ENCODE results near the gene MGMT. TPM values are rescaled to one million over a fixed set of nuclear protein-coding genes. Genes with fewer than 3 reads are reported as not detected.

MGMT gene
- total and polyA plus RNA-seq, 4 donors, result 28.2 to 79.1 (median 46.0) TPM

GRCh38 chr10:129643266-129643665, 176.2 kb downstream of the MGMT start:
- no peak overlapping the region for H3K27ac ChIP-seq (ENCODE audit: low read depth in 1 of 2, low read length in 2 of 2)
- no peaks in the 10 kb centered on the region for H3K9me3 ChIP-seq (ENCODE audit: control insufficient read depth in 4 of 4, low read length in 3 of 4)
- TF ChIP-seq GABPA (IDR thresholded peaks at IDR 0.05 in 1 of 2, conservative IDR thresholded peaks at IDR 0.05 in 1 of 2) (no peak), CTCF (IDR thresholded peaks at IDR 0.05; ENCODE audit: low read depth, low read length, missing input control) (no peak), MAX (IDR thresholded peaks at IDR 0.05) (no peak), HNF4G (IDR thresholded peaks at IDR 0.05) (no peak), RXRA (IDR thresholded peaks at IDR 0.05) (no peak), ATF3 (IDR thresholded peaks at IDR 0.05) (no peak), HNF4A (conservative IDR thresholded peaks at IDR 0.05) (no peak)
- WGBS, result 96% methylated on average over 8 of the region's 8 CpGs
- H3K27me3 ChIP-seq (ENCODE audit: control insufficient read depth in 4 of 4, insufficient read depth in 4 of 4, low read length in 3 of 4), result no peaks in the 10 kb centered on the region
- no peak overlapping the region for H3K9ac ChIP-seq (ENCODE audit: low read depth in 1 of 2, low read length in 2 of 2)
- DNase-seq (ENCODE audit: low spot score), result no peak
- peaks cover 0 to 3% (median under 1%) of the 10 kb centered on the region in 4 donors for H3K4me1 ChIP-seq (ENCODE audit: control insufficient read depth in 4 of 4, insufficient read depth in 4 of 4, low read length in 3 of 4)
- H3K4me3 ChIP-seq (ENCODE audit: low read depth in 1 of 3, low read length in 3 of 3), result no peak overlapping the region
- H3K36me3 ChIP-seq (ENCODE audit: control insufficient read depth in 4 of 4, insufficient read depth in 3 of 4, low read depth in 1 of 4, low read length in 3 of 4), result no peaks in the 10 kb centered on the region

- no peak overlapping the region for H3K27ac ChIP-seq (ENCODE audit: low read depth in 1 of 2, low read length in 2 of 2)
- H3K4me3 ChIP-seq (ENCODE audit: low read depth in 1 of 3, low read length in 3 of 3), result no peak overlapping the region
- no peak for DNase-seq (ENCODE audit: low spot score)
- H3K9me3 ChIP-seq (ENCODE audit: control insufficient read depth in 4 of 4, low read length in 3 of 4), result no peaks in the 10 kb centered on the region
- H3K27me3 ChIP-seq (ENCODE audit: control insufficient read depth in 4 of 4, insufficient read depth in 4 of 4, low read length in 3 of 4), result no peaks in the 10 kb centered on the region
- no peak overlapping the region for H3K9ac ChIP-seq (ENCODE audit: low read depth in 1 of 2, low read length in 2 of 2)
- 98% methylated on average over 11 of the region's 11 CpGs for WGBS
- peaks cover 0 to 3% (median under 1%) of the 10 kb centered on the region in 4 donors for H3K4me1 ChIP-seq (ENCODE audit: control insufficient read depth in 4 of 4, insufficient read depth in 4 of 4, low read length in 3 of 4)
- H3K36me3 ChIP-seq (ENCODE audit: control insufficient read depth in 4 of 4, insufficient read depth in 3 of 4, low read depth in 1 of 4, low read length in 3 of 4), result peaks cover 0 to 2% (median 0%) of the 10 kb centered on the region in 4 donors
- TF ChIP-seq REST (IDR thresholded peaks at IDR 0.05) (no peak), GABPA (IDR thresholded peaks at IDR 0.05 in 1 of 2, conservative IDR thresholded peaks at IDR 0.05 in 1 of 2) (no peak), RAD21 (IDR thresholded peaks at IDR 0.05) (no peak), CTCF (IDR thresholded peaks at IDR 0.05; ENCODE audit: low read depth, low read length, missing input control) (no peak), JUND (IDR thresholded peaks at IDR 0.05) (no peak), ATF3 (IDR thresholded peaks at IDR 0.05) (no peak), EGR1 (IDR thresholded peaks at IDR 0.05; ENCODE audit: low read depth in 2 of 2) (no peak), HNF4G (IDR thresholded peaks at IDR 0.05) (no peak), FOXA1 (IDR thresholded peaks at IDR 0.05) (no peak), NR2F2 (IDR thresholded peaks at IDR 0.05) (no peak), MAX (IDR thresholded peaks at IDR 0.05) (no peak), HNF4A (conservative IDR thresholded peaks at IDR 0.05) (no peak), YY1 (IDR thresholded peaks at IDR 0.05) (no peak), TAF1 (conservative IDR thresholded peaks at IDR 0.05) (no peak), ZBTB33 (IDR thresholded peaks at IDR 0.05) (no peak), SP1 (IDR thresholded peaks at IDR 0.05) (no peak), RXRA (IDR thresholded peaks at IDR 0.05) (no peak), FOXA2 (IDR thresholded peaks at IDR 0.05) (no peak)
These were observed 178.4 kb downstream of the MGMT start for GRCh38 chr10:129645487-129645886.

Data from liver (tissue), 9 donors.